GM19240 (cell line): ENCODE measurements around the gene NRSN2.
"Not testable (repeated sequence)": the region's sequence is repeated elsewhere in the genome, so short reads cannot be mapped to it uniquely, and the experiment has no call there.

Experiments used
- DNase-seq: peaks from one replicate; pipeline ENCODE4 v3.0.0; 2011; ENCODE audit warnings: low spot score; ENCODE audit not compliant: insufficient read length

The NRSN2 gene

GRCh38 chr20:325045-325888, 21.6 kb upstream of the NRSN2 start, which contains the start of gene SOX12:
TSS of gene SOX12 (plus strand) at chr20:325552. CDS start at chr20:325925, 373 bp downstream.
- peak; percentile 82 for DNase-seq

- DNase-seq: no peak
Measured at GRCh38 chr20:325889-326644, 20.8 kb upstream of the NRSN2 start.

- DNase-seq: no peak
Measured at GRCh38 chr20:326645-327185, 20.2 kb upstream of the NRSN2 start.

- peak; percentile 61 for DNase-seq
Measured at GRCh38 chr20:327186-328026, 19.5 kb upstream of the NRSN2 start.

- DNase-seq: no peak
Measured at GRCh38 chr20:328027-328974, 18.6 kb upstream of the NRSN2 start.

- no peak for DNase-seq
Measured at GRCh38 chr20:328975-329695, 17.8 kb upstream of the NRSN2 start.

- no peak for DNase-seq
Measured at GRCh38 chr20:329851-330232, 17.1 kb upstream of the NRSN2 start.

- peak; percentile 70 for DNase-seq
Measured at GRCh38 chr20:330233-331149, 16.4 kb upstream of the NRSN2 start.

- DNase-seq: no peak
Measured at GRCh38 chr20:334578-334977, 12.3 kb upstream of the NRSN2 start.

GRCh38 chr20:336040-336439, 10.9 kb upstream of the NRSN2 start:
- not testable (repeated sequence) for DNase-seq

- no peak for DNase-seq
Measured at GRCh38 chr20:341682-342081, 5.2 kb upstream of the NRSN2 start.

GRCh38 chr20:343107-343506, 3.8 kb upstream of the NRSN2 start:
- no peak for DNase-seq

GRCh38 chr20:346033-346639, 775 bp upstream of the NRSN2 start:
- no peak for DNase-seq

- no peak for DNase-seq
Measured at GRCh38 chr20:347317-347639, 367 bp downstream of the NRSN2 start.

- peak; percentile 72 for DNase-seq
Measured at GRCh38 chr20:347640-348484, 951 bp downstream of the NRSN2 start.

GRCh38 chr20:348972-349841, 2.3 kb downstream of the NRSN2 start:
- no peak for DNase-seq
